Measurements from ENCODE around the gene GIMAP8. TPM values are rescaled to one million over a fixed set of nuclear protein-coding genes. Genes with fewer than 3 reads are reported as not detected.

Gene GIMAP8
- not detected in 3 replicates for total RNA-seq
- long read RNA-seq: 0 reads

DNA sequence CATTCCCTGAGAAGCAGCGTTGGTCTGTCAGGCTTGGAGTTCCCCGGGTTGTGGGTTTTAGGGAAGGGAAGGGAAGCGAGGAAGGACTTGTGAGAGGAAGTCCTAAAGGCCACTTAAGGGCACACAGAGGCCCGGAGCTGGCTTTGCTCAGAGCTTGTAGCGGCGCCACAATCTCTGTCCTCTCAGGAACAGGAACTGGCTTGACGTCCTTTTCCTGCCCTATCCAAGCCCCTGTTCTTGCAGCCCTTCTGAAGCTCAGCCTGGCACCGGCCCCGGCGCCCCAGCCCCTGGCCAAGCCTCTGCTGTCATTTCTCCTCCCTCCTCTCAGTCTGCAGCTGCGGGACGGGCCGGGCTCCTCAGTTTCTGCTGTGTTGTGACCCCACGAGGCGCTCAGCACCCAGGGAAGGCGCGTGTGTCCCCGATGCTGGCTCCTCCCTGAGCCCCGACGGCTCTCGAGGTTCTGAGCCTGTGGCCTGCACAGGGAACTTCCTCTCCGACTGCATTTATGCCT is at the start of gene GIMAP8:
GIMAP8 (plus strand) TSS at position 140 of the 511 bp plus-strand sequence. CDS start 16,069 bp downstream, outside the sequence.
- Mint-ChIP-seq H3K27me3 (ENCODE audit: low read depth) (peaks cover 28% of the 10 kb centered on the region), H3K27ac (ENCODE audit: unreplicated experiment) (no peak within 1 kb of the TSS), H3K9me3 (ENCODE audit: low read depth) (no peaks in the 10 kb centered on the region), H3K36me3 (ENCODE audit: low read depth) (no peaks in the 10 kb centered on the region), H3K4me3 (ENCODE audit: unreplicated experiment) (no peak within 1 kb of the TSS), H3K4me1 (ENCODE audit: low read depth) (peaks cover 10% of the 10 kb centered on the region)
- TF ChIP-seq CTCF (IDR thresholded peaks at IDR 0.05): no peak
- no peak for DNase-seq (ENCODE audit: low spot score)

- no peaks in the 10 kb centered on the region for H3K9me3 Mint-ChIP-seq (ENCODE audit: low read depth)
- no peak overlapping the region for H3K4me3 Mint-ChIP-seq (ENCODE audit: unreplicated experiment)
- no peak for DNase-seq (ENCODE audit: low spot score)
- peaks cover 23% of the 10 kb centered on the region for H3K4me1 Mint-ChIP-seq (ENCODE audit: low read depth)
- H3K27me3 Mint-ChIP-seq (ENCODE audit: low read depth): no peaks in the 10 kb centered on the region
- TF ChIP-seq CTCF (IDR thresholded peaks at IDR 0.05): no peak
- H3K36me3 Mint-ChIP-seq (ENCODE audit: low read depth): peaks cover 8% of the 10 kb centered on the region
- no peak overlapping the region for H3K27ac Mint-ChIP-seq (ENCODE audit: unreplicated experiment)
These were observed 49.5 kb upstream of the GIMAP8 start for GRCh38 chr7:150400788-150401423.

- H3K4me3 Mint-ChIP-seq (ENCODE audit: unreplicated experiment): no peak overlapping the region
- H3K9me3 Mint-ChIP-seq (ENCODE audit: low read depth): no peaks in the 10 kb centered on the region
- H3K27me3 Mint-ChIP-seq (ENCODE audit: low read depth): no peaks in the 10 kb centered on the region
- TF ChIP-seq CTCF (IDR thresholded peaks at IDR 0.05): no peak
- no peak overlapping the region for H3K27ac Mint-ChIP-seq (ENCODE audit: unreplicated experiment)
- peaks cover 5% of the 10 kb centered on the region for H3K36me3 Mint-ChIP-seq (ENCODE audit: low read depth)
- DNase-seq (ENCODE audit: low spot score): no peak
- peaks cover 28% of the 10 kb centered on the region for H3K4me1 Mint-ChIP-seq (ENCODE audit: low read depth)
These were observed 49.0 kb upstream of the GIMAP8 start for GRCh38 chr7:150401424-150401790.

DNA sequence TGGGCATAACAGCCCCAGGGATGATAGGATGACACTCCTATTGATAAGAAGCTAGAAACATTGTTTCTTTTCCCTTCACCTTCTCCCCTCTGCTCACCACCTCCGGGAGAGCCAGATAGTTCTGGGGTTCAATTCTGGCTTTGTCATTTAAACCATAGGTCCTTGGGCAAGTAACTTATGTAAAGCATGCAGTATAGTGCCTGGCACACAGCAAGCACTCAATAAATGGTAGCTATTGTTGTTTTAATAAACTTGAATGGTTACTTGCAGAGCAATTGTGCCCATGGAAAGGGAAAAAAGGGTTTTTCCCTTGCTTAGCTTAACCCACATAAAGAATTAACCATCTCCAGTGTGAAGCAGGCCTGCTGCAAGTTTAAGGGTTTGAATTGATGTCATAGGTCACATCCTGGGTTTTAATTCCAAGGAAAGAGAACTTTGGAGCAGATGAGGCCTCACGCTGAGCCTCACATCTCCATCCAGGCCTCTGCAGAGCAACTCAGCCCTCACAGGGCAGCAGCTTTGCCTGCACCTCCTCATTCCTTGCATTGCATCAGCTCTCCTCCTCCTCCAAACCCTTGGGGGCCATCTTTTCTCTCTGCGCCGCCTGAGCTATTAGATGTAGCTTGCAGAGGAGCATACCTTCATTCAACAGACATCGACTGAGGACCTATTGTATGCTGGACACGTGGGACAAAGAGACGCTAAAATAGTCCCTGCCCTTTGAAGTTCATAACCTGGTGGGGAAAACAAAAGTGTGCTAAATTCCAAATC is 48.4 kb upstream of the GIMAP8 start:
- no peaks in the 10 kb centered on the region for H3K27me3 Mint-ChIP-seq (ENCODE audit: low read depth)
- no peaks in the 10 kb centered on the region for H3K9me3 Mint-ChIP-seq (ENCODE audit: low read depth)
- no peak for TF ChIP-seq CTCF (IDR thresholded peaks at IDR 0.05)
- H3K27ac Mint-ChIP-seq (ENCODE audit: unreplicated experiment): no peak overlapping the region
- H3K4me3 Mint-ChIP-seq (ENCODE audit: unreplicated experiment): no peak overlapping the region
- H3K4me1 Mint-ChIP-seq (ENCODE audit: low read depth): peaks cover 34% of the 10 kb centered on the region
- DNase-seq (ENCODE audit: low spot score): no peak
- H3K36me3 Mint-ChIP-seq (ENCODE audit: low read depth): peaks cover 6% of the 10 kb centered on the region

GRCh38 chr7:150402671-150403321 is 47.6 kb upstream of the GIMAP8 start:
- Mint-ChIP-seq H3K27me3 (ENCODE audit: low read depth) (no peaks in the 10 kb centered on the region), H3K27ac (ENCODE audit: unreplicated experiment) (no peak overlapping the region)

More at GRCh38 chr7:150402671-150403321, 47.6 kb upstream of the GIMAP8 start:
- H3K36me3 Mint-ChIP-seq (ENCODE audit: low read depth): peaks cover 8% of the 10 kb centered on the region
- no peak for DNase-seq (ENCODE audit: low spot score)
- peaks cover 35% of the 10 kb centered on the region for H3K4me1 Mint-ChIP-seq (ENCODE audit: low read depth)
- no peak overlapping the region for H3K4me3 Mint-ChIP-seq (ENCODE audit: unreplicated experiment)
- no peak for TF ChIP-seq CTCF (IDR thresholded peaks at IDR 0.05)
- no peaks in the 10 kb centered on the region for H3K9me3 Mint-ChIP-seq (ENCODE audit: low read depth)

All from chondrocyte (in vitro differentiated cells).